Effector CD8-positive, alpha-beta T cell (primary cell): ENCODE results near the gene CARNS1.

Source experiments
- DNase-seq: peaks from one replicate; lab custom pipeline; 2025; lab: John Stamatoyannopoulos, UW
- total RNA-seq, 4 experiments: gene quantifications; one replicate each; lab custom pipeline; 2026; lab: John Stamatoyannopoulos, UW

Gene CARNS1, protein sequence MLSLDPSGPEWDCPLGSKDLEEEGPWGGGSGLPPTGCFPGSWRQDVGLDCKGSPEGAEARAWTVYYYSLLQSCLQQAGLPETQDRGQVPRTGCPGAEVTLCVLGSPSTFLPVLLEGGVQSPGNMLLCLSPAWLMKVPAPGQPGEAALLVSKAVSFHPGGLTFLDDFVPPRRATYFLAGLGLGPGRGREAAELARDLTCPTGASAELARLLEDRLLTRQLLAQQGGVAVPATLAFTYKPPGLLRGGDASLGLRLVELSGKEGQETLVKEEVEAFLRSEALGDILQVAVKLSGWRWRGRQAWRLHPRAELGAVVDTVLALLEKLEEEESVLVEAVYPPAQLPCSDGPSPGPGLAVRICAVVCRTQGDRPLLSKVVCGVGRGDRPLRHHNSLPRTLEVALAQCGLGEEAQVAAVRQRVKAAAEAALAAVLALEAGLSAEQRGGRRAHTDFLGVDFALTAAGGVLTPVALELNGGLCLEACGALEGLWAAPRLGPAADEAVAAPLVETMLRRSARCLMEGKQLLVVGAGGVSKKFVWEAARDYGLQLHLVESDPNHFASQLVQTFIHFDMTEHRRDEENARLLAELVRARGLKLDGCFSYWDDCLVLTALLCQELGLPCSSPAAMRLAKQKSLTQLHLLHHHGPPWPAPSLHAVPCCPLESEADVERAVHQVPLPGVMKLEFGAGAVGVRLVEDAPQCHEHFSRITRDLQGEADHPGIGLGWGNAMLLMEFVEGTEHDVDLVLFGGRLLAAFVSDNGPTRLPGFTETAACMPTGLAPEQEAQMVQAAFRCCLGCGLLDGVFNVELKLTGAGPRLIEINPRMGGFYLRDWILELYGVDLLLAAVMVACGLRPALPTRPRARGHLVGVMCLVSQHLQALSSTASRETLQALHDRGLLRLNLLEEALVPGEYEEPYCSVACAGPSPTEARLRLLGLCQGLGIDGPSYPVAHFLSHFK
- 6.3 to 10.0 (median 7.7) reads per million in 4 experiments for total RNA-seq

DNA sequence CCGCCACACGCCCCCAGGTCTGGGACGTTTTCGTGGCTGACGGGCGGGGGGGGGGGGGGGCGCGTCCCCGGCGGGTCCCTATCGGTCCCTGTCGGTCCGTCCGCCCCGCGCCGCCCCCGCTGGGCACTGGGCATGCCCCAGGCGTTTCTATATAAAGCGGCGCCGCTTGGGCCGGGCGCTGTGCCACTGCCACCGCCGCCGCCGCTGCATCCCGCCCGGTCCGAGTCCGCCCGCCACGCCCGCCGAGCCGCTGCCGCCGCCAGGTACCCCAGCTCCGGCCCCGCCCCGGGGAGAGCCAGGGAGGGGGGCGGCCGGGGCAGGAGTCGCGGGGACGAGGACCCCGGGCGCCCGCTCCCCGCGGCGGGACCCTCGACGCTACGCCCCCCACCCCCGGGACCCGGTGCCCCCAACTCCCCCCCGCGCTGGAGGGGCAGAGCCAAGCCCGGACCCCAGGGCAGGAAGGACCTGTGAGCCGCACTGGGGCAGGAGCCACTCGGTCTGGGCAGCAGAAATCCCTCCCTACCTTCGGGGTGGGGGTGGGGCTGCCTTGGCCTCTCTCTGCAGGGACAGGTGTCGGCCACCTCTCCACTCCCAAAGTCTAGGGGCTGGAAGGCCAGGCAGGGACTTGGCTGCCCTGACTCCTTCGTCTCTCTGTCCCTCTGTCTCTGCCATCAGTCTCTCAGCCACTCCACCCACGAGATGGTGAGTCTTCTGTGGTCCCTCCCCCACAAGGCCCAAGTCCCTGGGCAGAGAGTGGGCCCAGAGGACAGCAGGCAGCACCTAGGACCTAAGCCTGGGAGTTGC is at the start of gene CARNS1:
TSS of gene CARNS1 (plus strand) at position 178 of the 804 bp plus-strand sequence. CDS start at position 700, 522 bp downstream.
- no peak for DNase-seq

DNA sequence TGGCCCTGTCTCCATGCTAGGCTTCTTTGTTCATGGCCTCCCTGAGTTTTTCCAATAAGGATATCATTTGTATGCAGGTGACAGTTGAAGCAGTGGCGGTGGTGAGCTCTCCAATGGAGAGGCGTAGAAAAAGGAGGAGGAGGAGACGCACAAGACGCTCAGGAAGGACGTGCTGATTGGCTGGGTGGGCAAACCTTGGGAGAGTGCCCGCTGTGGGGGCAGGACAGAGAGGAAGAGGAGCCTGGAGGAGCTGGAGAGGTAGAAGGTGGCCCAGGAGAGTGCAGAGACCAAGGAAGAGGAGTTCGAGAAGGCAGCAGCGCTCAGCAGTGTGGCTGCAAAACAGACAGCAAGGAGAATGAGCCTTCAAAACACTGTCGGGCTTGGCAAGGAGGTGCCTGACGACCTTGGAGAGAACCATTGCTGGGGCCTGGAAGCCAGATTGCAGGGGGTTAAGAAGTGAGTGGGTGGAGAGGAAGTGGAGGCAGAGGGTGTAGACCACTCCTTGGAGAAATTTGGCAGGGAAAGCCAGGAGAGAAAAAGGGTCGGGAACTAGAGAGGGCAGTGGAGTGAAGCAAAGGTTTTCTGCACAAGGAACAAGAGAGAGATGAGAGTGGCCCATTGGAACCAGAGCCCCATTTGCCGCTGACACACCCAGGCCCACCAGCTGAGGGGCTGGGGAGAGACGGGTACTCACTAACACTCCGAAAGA is 49.6 kb upstream of the CARNS1 start:
- DNase-seq, result no peak

DNA sequence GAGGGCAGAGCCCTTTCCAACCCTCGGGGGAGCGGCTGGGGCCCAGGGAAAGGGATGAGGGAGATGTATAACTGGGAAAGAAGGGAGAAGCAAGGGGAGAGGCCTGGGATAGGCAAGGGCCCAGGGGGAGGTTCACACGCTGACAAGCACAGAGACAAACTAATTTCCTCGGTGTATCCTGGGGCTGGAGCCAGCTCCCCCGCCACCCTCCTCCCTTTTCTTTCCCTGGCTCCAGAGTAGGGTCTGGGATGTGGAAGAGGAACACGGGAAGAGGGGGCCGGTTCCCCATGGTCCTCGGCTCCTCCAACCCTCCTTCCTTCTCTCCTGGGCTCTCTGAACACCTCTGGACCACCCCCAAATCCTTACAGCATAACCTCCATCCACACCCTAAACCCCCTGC is 48.9 kb upstream of the CARNS1 start:
- no peak for DNase-seq

DNA sequence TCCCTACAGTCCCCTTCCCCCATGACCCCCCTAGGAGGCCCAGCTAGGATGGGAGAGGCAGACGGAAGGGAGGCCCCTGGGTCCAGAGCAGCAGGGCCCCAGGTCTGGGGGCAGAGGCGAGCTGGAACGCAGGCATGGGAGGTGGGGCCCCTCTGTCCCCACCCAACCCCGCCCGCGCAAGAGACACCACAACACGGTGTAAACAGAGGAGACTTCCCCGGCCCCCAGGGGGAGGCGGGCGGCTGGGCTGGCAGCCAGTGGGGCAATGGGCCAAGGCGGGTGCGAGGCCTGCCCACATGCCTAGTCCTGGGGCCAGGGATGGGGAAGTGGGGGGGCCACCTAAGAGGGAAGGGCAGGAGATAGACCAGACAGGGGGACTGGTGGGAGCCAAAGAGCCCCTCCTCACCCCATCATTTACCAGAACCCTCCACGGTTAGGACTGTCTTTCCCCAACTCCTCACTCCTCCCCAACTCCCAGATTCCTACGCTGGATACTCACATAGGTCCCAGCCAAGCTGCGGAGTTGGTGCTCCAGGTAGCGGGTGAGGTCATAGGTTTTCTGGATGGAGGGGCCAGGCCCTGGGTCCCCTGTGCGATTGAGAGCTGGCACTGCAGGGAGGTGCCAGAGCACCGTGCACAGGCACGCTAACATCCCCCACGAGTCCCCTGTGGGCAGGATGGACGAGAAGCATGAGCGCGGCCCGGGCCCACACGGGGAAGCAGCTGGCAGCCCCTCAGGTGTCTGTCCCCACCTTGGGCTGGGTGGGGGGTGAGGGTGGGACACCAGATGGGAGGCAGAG is 48.3 kb upstream of the CARNS1 start:
- no peak for DNase-seq

DNA sequence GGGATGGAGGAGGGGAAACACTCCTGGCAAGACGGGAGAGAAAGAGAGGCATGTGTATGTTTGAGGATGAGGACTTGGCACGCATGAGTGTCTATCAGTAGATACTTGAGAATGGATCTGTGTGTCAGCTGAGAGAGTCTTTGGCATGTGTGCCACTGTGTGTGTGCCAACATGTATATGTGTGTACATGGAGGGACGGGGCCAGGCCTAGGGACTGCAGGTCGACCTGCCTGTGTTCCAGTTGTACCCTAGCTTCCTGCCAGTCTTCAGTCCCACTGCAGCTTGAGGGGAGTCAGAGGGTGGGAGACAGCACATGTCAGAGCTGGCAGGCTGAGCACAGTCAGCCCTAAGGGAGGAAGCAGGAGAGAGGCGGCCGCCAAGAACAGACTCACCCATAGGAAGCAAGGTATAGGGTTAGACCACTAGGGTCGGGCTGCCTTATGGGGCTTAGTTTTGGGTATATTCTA is 47.7 kb upstream of the CARNS1 start:
- no peak for DNase-seq

DNA sequence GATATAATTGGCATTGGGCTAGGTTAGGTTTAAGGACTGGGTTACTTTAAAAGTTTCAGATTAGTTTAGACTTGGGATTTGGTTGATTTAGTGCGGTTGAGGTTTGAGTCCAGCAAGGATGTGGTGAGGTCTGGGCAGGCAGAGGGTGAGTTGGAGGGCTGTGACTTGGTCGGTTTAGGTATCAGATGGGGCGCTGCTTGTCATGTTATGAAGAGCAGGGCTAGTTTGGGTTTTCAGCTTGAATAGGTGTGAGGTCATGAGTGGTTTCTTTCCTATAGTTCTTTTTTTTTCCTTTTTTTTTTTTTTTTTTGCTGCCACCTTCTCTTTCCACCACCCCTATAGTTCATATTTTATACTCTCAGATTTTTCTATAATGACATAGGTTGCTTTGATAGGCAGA is 46.9 kb upstream of the CARNS1 start:
- no peak for DNase-seq

DNA sequence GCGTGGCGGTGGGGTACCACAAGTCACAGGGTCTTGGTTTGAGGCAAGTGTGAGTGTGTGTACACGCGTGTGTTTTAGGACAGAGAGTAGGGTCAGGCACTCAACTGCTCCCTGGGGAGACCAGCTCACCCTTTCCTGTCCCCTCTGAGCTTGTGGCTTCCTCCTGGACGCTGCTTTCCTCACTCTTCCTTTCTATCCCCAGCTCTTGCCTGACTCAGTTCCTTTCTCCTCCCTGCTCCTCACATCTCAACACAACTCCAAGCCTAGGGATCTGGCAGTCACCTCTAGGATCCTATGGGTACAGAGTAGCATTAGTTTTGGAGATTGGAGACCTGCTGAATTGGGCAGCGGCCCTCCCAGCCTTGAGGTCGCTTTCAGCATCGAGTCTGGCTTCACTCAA is 46.2 kb upstream of the CARNS1 start:
- no peak for DNase-seq

DNA sequence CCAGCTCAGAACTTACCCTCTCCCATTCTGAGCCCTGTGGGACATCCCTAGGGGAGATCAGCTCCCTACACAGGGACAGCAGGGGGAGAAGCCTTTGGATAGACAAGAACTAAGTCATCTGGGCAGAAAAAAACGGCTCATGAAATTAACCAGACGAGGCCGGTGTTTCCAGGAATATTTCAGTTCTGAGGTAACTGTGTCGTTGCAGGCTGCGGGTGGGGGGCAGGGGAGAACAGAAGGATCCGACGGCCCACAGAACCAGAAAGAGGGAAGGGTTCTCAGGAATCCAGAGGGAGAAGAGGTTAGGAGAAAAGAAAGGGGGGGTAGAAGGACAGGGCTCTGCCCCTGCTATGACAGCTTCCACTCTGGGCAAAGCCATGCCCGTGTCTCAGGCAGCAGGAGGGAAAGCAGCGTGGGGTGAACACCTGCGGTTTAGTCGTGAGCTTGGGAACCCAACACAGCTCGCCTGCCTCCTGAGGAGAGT is 45.6 kb upstream of the CARNS1 start:
- DNase-seq, result no peak

DNA sequence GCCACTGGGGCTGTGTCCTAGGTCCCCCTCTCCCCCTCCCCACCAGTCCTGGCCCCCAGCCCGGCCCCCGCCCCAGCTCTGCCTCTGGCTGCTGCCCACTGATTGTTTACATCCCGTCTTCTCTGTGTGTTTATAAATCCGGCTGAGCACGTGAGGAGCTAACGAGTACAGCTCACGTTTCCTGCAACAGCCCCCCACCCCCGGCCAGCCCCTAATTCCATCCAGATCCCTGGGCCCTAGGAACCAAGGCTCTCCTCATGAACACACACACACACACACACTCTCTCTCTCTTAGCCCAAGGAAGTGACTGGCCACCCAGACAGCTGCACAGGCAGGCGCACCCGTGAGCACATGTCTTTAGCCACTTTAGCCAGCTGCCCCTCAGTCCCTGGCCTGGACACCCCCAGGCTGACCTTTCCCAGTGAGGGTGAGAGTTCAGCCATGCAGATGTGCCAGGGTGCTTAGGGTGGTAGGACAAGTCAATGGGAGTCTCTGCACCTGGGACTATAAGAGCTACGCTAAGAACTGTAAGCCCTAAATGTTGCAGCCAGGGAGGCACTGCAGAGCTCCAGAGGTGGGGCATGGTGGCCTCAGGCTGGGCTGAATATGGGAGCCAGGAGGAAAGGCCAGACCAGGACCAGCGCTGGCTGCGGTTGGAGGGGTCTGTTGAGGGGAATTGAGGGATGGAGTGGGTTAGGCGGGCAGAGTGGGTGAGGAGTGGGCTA is 45.0 kb upstream of the CARNS1 start:
- DNase-seq, result no peak

DNA sequence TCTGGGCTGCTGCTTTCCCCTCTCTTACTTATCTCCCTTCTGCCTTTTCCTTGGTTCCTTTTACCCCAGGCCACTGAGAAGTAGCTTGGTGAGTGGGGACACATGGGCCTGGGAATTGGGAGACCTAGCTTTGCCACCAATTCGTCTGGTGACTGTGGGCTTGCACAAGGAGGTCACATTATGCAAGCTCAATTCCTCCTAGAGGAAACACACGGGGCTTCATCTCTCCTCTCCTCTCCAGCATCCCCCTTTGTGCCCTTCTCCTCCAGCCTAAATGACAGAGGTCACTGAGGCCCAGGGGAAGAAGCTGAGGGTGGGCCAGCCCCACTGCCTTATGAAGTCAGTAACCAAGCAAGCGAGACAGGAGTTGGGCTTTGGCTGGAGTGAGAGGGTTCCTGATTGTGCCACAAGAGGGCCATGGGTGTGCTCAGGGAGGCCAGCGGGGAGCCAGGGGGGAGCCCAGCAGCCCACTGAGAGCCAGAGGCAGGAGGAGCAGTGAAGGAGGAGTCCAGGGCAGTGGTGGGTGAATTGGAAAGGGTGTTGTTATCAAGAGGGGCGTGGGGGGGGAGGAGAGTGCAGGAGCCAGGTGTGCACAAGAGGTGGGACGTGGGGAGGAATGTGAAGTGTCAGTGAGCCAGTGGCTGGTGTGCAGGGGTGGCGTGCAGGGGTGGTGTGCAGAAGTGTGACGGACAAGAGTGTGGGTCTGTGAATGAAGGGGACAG is 44.1 kb upstream of the CARNS1 start:
- no peak for DNase-seq

DNA sequence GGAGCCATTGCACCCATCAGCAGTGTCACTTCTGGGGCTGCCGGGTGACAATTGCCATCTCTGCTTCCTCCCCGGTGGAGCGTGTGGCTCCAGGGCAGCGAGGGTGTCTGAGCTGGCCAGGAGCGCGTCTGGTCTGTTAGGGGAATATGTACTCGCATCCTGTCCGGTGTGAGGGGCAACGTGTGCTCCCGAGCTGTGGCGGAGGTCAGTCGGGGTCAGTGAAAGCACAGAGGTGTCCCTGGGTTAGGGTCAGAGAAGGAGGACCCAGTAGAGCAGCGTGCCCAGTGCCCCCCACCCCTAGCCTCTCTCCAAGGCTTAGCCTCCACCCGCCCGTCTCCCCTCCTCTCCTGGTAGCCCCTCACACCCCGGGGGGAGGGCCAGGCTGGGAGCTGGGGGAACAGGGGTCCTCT is 43.6 kb upstream of the CARNS1 start:
- no peak for DNase-seq

DNA sequence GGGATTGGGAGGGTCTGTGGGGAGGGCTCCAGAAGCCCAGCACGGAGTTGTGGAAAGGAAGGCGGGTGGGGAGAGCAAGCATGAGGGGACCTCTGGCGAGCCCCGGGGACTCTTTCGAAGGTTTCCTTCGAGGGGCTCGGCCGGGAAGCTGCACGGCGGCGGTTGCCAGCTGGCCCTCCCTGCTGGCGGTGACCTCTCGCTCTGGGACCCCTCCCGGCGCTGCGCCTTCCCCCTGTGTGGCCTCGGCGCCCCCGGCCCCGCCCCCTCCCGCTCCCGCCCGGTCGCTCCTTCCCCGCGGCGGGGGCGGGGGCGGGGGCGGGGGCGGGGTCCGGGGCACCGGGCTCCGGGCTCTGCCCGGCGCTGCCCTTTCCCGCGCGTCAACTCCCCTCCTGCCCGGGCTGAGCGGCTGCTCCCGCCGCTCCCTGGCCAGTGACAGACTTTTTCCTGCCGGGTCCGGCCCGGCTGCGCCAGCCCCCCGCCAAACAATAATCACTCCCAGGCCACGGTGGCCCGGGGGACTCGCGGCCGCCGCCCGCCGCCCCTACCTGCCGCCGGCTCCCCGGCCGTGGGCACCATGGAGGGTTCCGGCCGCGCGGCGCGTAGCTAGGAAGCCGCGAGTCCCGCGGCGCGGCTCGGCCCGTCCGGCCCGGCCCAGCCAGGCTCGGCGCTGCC is 43.0 kb upstream of the CARNS1 start:
- no peak for DNase-seq

DNA sequence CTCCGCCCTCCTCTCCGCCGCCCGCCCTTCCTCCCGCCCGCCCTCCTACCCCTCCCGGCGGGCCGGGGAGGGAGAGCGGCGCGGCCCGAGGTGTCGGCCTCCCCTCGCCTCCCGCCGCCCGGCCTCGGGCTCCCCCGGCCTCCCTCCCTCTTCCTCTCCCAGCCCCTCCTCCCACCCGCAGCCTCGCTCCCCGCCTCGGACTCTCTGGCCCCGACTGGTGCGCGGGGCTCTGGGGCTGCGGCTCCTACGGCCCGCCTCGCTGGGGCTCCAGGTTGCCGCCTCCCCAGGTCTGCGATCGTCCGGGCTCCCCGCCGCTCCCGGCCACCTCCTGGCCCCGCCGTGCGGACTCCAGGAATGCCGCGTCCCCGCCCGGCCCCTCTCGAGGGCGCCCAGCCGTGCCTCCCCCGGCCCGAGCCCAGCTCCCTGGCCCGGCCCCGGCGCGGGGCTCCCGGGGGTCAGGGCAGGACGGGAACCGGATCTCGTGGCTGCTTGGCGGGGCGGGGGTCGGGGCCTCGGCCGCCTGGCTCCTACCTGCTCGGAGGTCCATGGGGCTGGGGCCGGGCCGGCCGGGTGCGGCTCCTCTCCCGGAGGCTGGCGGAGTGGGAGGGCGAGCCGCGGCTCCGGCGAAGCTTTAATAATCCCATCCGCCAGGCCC is 42.4 kb upstream of the CARNS1 start, which contains the start of gene CLCF1:
TSS of gene CLCF1 (minus strand) at position 606 of the 655 bp plus-strand sequence. CDS start at position 547, 59 bp downstream.
- DNase-seq, result no peak

DNA sequence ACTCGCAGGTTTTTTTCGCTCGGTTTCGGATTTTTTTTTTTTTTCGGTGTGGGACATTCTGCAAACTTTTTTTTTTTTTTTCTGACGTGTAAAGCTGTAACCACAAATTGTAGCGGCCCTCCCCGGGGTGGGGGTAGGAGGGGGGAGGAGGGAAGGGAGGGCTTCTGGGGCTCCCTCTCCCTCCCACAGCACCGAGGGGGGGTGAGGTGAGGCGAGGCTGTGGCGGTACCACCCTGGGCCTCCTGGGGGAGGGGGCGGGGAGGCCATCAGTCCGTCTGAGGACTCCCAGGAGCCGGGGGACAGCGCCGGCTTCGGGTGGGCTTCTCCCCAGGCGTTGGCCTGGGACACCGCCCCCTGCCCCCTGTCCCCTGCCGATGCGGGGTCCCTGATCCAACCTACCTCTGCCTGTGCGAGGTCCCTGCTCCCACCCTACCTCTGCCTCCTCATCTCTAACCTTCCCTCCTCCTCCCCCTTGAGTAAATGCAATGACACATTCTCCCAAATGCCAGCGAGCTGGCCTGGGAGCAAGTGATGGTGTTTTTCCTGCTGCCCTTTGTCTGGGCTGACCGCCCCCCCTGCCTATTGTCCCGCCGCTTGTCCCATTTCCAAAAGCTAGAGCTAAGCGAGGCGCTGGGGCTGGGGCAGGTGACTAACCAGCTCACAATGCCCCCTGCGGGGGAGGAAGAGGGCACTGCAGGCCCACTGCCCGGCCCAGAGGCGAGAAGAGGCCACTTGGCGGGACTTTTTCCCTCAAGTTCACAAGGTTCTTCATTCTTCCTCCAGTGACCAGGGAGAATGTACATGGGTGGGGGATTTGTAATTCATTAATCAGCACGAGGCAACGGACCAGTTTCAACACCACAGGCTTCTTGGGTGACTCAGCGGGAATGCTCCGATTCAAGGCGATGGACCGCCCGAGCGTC is 41.6 kb upstream of the CARNS1 start:
- peak; percentile 64 for DNase-seq

DNA sequence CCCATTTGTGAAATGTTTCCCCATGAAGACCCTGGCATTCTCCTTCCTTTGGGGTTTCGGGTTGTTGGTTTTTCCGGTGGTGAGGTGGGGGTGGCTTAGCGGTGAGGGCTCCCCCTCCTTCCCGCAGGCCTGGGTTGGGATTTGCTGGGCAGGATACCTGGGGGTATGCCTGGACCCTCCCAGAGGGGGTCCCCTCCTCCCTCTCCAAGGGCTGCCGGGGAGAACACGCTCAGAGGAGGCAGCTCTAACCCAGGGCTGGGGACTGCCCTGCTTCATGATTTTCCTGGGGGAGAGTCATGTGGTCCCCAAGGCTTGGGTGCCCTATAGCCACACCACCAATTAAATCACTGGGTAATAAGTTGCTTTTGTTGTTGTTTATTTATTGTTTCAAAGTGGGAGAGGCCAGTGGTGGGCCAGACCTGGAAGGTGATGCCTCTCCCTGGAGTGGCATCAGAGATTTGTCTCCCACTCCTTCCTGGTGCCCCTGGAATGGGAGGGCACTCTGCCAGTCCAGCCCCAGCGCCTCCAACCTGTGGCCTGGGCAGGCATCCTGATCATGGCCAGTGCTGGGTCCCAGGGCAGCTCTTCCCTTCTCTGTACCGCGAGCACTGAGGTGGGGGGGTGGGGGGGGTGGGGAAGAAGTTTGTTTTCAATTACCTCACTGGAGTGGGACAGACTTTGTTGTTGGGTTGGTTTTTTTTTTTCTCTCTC is 40.8 kb upstream of the CARNS1 start:
- no peak for DNase-seq
